GM23338 (cell line): Measurements from ENCODE around the gene GCK. TPM values are rescaled to one million over a fixed set of nuclear protein-coding genes. Genes with fewer than 3 reads are reported as not detected.

Source experiments
- ATAC-seq: fragments of 200-7000 bp; cut with Tn5 transposase; 3 replicates; pipeline ENCODE4 v1.9.1; 2020
- DNase-seq: peaks from one replicate; pipeline ENCODE4 v3.0.0-alpha.2; 2015; ENCODE audit warnings: low spot score
- H2AFZ ChIP-seq: fragments of 200-600 bp; sonication (generic); 2 replicates; pipeline ENCODE4 v1.8.0; 2016; ENCODE audit warnings: antibody characterized with exemption, mild to moderate bottlenecking, moderate library complexity
- H3F3A ChIP-seq: fragments of 200-600 bp; sonication (generic); replicated peaks from 2 replicates; pipeline ENCODE4 v1.8.0; 2017; ENCODE audit warnings: antibody characterized with exemption, mixed run types, low read depth
- H3K27ac ChIP-seq: fragments of 200-600 bp; sonication (generic); 2 replicates; pipeline ENCODE4 v1.6.1; 2016; ENCODE audit warnings: low read depth
- H3K27me3 ChIP-seq: fragments of 200-600 bp; sonication (generic); 2 replicates; pipeline ENCODE4 v1.8.0; 2016; ENCODE audit warnings: mild to moderate bottlenecking, mixed run types, moderate library complexity; ENCODE audit not compliant: insufficient read depth
- H3K36me3 ChIP-seq: fragments of 200-600 bp; sonication (generic); 2 replicates; pipeline ENCODE4 v1.8.0; 2016; ENCODE audit warnings: mild to moderate bottlenecking; ENCODE audit not compliant: insufficient read depth
- H3K4me1 ChIP-seq: fragments of 200-600 bp; sonication (generic); 2 replicates; pipeline ENCODE4 v1.8.0; 2016; ENCODE audit warnings: mild to moderate bottlenecking, moderate library complexity; ENCODE audit not compliant: insufficient read depth
- H3K4me2 ChIP-seq: fragments of 200-600 bp; sonication (generic); 2 replicates; pipeline ENCODE4 v1.7.1; 2017; ENCODE audit warnings: mixed run types
- H3K4me3 ChIP-seq: fragments of 200-600 bp; sonication (generic); 2 replicates; pipeline ENCODE4 v1.6.1; 2016; ENCODE audit warnings: mixed run types
- H3K79me2 ChIP-seq: fragments of 200-600 bp; sonication (generic); replicated peaks from 2 replicates; pipeline ENCODE4 v1.8.0; 2017; ENCODE audit warnings: mild to moderate bottlenecking; ENCODE audit not compliant: insufficient read depth
- H3K9me2 ChIP-seq: fragments of 200-600 bp; sonication (generic); 2 replicates; pipeline ENCODE4 v1.8.0; 2017; ENCODE audit not compliant: insufficient read depth
- H4K20me1 ChIP-seq: fragments of 200-600 bp; sonication (generic); replicated peaks from 2 replicates; pipeline ENCODE4 v1.8.0; 2017; ENCODE audit warnings: mild to moderate bottlenecking; ENCODE audit not compliant: insufficient read depth
- H3K27ac Mint-ChIP-seq: 2 replicates; pipeline ENCODE4 v1.8.0; 2020; ENCODE audit warnings: inconsistent platforms, mild to moderate bottlenecking, moderate library complexity, mixed read lengths
- H3K27me3 Mint-ChIP-seq: 3 replicates; pipeline ENCODE4 v1.8.0; 2022; ENCODE audit warnings: low read depth, mild to moderate bottlenecking, moderate library complexity, mixed read lengths, inconsistent platforms; ENCODE audit not compliant: insufficient read depth, poor library complexity
- H3K36me3 Mint-ChIP-seq: 3 replicates; pipeline ENCODE4 v1.8.0; 2021; ENCODE audit warnings: low read depth, mild to moderate bottlenecking, inconsistent platforms, moderate library complexity, mixed read lengths
- H3K4me1 Mint-ChIP-seq: 3 replicates; pipeline ENCODE4 v1.8.0; 2020; ENCODE audit warnings: mild to moderate bottlenecking, inconsistent platforms, mixed read lengths
- H3K4me3 Mint-ChIP-seq: 3 replicates; pipeline ENCODE4 v1.8.0; 2021; ENCODE audit warnings: moderate library complexity, mild to moderate bottlenecking, inconsistent platforms, mixed read lengths
- H3K9me3 Mint-ChIP-seq: 3 replicates; pipeline ENCODE4 v1.8.0; 2020; ENCODE audit warnings: moderate library complexity, mild to moderate bottlenecking, inconsistent platforms, mixed read lengths
- EZH2phosphoT487 ChIP-seq: fragments of 200-600 bp; sonication (generic); IDR thresholded peaks from one replicate; pipeline ENCODE4 v1.8.1; 2018; ENCODE audit warnings: antibody characterized with exemption; ENCODE audit not compliant: unreplicated experiment
- JUNB ChIP-seq: IDR thresholded peaks from one replicate; pipeline ENCODE4 v1.6.1; 2016; ENCODE audit warnings: antibody characterized with exemption; ENCODE audit not compliant: unreplicated experiment
- NANOG ChIP-seq: IDR thresholded peaks from 2 replicates; pipeline ENCODE4 v1.6.1; 2016; ENCODE audit warnings: antibody characterized with exemption, borderline replicate concordance
- REST ChIP-seq: IDR thresholded peaks from one replicate; pipeline ENCODE4 v1.6.1; 2018; ENCODE audit warnings: antibody characterized with exemption; ENCODE audit not compliant: unreplicated experiment
- ZNF114 ChIP-seq: fragments of 250-450 bp; sonication (Bioruptor Pico); IDR thresholded peaks from 2 replicates; pipeline ENCODE4 v1.5.0; 2020; ENCODE audit warnings: mild to moderate bottlenecking, moderate library complexity
- ZNF331 ChIP-seq: fragments of 250-450 bp; sonication (Bioruptor Pico); IDR thresholded peaks from 2 replicates; pipeline ENCODE4 v1.5.0; 2020; ENCODE audit warnings: low read depth, mild to moderate bottlenecking, moderate library complexity
- ZNF462 ChIP-seq: fragments of 250-450 bp; sonication (Bioruptor Pico); IDR thresholded peaks from 2 replicates; pipeline ENCODE4 v1.5.0; 2020; ENCODE audit warnings: mild to moderate bottlenecking, moderate library complexity
- polyA plus RNA-seq: library from polyadenylated mRNA; unstranded; fragments of >200 nt; fragmentation: Nextera tagmentation; extraction: Ambion mirVana; gene quantifications from 2 replicates; pipeline ENCODE4 v1.2.1, GENCODE V29; 2016
- total RNA-seq: library from RNA; depleted of rRNA; stranded (reverse); fragments of >200 nt; shearing (Covaris generic); gene quantifications from 2 replicates; pipeline ENCODE4 v1.2.3, GENCODE V29; 2014
- TF ChIP-seq, protein P1 (sequence below), 2 experiments: fragments of 200-600 bp in 1 of 2; sonication (generic) in 1 of 2; conservative IDR thresholded peaks; 2 replicates each; pipeline versions ENCODE4 v1.5.1 to v1.6.1; 2016 to 2017; ENCODE audit warnings: antibody characterized with exemption in 2 of 2, low read depth in 2 of 2, mild to moderate bottlenecking in 2 of 2, moderate library complexity in 1 of 2

The GCK gene
- total and polyA plus RNA-seq, 2 experiments from 2014 or later: 6.1 to 7.3 TPM

DNA sequence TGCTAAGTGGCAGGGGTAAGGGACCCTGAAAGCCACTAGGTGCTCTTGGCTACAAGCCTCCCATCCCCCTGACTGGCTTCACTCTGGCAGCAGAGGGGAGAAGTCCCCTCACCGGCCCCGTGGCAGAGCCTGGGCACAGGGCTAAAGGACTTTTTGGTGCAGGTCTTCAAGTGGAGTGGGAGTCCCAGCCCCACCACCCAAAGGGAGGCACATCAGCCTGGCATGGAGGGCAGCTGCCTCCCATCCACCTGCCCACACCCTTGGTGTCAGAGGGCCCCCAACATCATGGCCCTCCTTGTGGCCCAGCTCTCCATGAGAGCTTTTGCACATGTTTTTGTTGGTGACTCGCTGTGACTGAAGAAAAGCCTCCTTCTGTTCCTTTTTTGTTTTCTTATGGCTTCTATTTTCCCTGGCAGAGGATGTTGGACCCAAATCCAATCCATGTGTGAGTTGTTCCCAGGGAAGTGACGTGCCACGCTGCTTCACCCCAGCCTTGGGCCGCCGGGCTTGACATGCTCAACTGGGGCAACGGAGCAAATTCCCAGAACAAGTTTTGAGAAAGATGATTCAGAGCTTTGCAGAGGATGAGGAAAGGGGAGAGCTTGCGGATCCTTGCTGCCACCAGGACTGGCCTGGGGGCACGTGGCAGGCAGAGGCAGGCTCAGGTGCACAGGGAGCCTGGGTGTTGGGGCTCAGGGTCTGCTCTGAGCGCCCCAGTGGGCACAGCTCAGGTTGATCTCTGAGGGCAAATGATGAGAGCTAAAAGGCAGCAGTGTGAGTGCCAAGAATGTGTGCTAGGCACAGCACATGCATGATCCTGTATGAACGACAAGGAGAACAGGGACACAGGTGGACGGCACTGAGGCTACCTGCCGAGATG lies 87.0 kb downstream of the GCK start:
- peaks cover 20% of the 10 kb centered on the region for H3K4me1 Mint-ChIP-seq
- H3K27ac Mint-ChIP-seq: no peak overlapping the region
- H3K4me3 Mint-ChIP-seq: peak overlapping the region; percentile 8; the same call in 1 of the 3 replicates
- H3K9me3 Mint-ChIP-seq: no peaks in the 10 kb centered on the region
- Histone ChIP-seq H3F3A (no peaks in the 10 kb centered on the region), H3K27me3 (peaks cover 9% of the 10 kb centered on the region; the same call in 1 of the 2 replicates), H3K36me3 (no peaks in the 10 kb centered on the region), H3K4me2 (no peak overlapping the region), H3K9me2 (no peaks in the 10 kb centered on the region), H3K4me3 (no peak overlapping the region), H3K79me2 (no peaks in the 10 kb centered on the region; the same call in 1 of the 2 replicates), H3K27ac (no peak overlapping the region), H3K4me1 (peaks cover 8% of the 10 kb centered on the region; the same call in 1 of the 2 replicates), H4K20me1 (no peaks in the 10 kb centered on the region), H2AFZ (no peak overlapping the region)
- H3K27me3 Mint-ChIP-seq: peaks cover 16% of the 10 kb centered on the region
- peaks cover 3% of the 10 kb centered on the region; the same call in 1 of the 3 replicates for H3K36me3 Mint-ChIP-seq
- no peak for TF ChIP-seq JUNB
- no peak for TF ChIP-seq ZNF331 (CRISPR knock-in tag)
- TF ChIP-seq ZNF462 (CRISPR knock-in tag): no peak
- no peak for TF ChIP-seq NANOG
- no peak for TF ChIP-seq REST
- TF ChIP-seq, protein P1, sequence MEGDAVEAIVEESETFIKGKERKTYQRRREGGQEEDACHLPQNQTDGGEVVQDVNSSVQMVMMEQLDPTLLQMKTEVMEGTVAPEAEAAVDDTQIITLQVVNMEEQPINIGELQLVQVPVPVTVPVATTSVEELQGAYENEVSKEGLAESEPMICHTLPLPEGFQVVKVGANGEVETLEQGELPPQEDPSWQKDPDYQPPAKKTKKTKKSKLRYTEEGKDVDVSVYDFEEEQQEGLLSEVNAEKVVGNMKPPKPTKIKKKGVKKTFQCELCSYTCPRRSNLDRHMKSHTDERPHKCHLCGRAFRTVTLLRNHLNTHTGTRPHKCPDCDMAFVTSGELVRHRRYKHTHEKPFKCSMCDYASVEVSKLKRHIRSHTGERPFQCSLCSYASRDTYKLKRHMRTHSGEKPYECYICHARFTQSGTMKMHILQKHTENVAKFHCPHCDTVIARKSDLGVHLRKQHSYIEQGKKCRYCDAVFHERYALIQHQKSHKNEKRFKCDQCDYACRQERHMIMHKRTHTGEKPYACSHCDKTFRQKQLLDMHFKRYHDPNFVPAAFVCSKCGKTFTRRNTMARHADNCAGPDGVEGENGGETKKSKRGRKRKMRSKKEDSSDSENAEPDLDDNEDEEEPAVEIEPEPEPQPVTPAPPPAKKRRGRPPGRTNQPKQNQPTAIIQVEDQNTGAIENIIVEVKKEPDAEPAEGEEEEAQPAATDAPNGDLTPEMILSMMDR (conservative IDR thresholded peaks at IDR 0.05; ENCODE audit: low read depth in 2 of 2): no peak
- TF ChIP-seq ZNF114 (CRISPR knock-in tag): no peak
- TF ChIP-seq EZH2phosphoT487: no peak
- DNase-seq (no peak), ATAC-seq (no peak)
